Activated T-cell treated with anti-CD3 and anti-CD28 coated beads, Interleukin-2, amount 50 U/mL, for 72 hours (primary cell): ENCODE data around the gene TUBB8B. TPM values are rescaled to one million over a fixed set of nuclear protein-coding genes. Genes with fewer than 3 reads are reported as not detected.
"Not testable (repeated sequence)": the region's sequence is repeated elsewhere in the genome, so short reads cannot be mapped to it uniquely, and the experiment has no call there.

Experiments
- ATAC-seq, 2 donors: fragments of 150-1000 bp; cut with Tn5 transposase; replicated peaks in 1 of 2; 2 replicates each; pipeline ENCODE4 v1.10.0; 2021; ENCODE audit warnings: moderate library complexity in 2 of 2, mild to moderate bottlenecking in 1 of 2
- DNase-seq, 2 donors: peaks; one replicate each; pipeline ENCODE4 v3.0.0; 2021 to 2022; ENCODE audit warnings: mixed read lengths in 1 of 2
- H3K27ac Mint-ChIP-seq: one replicate; pipeline ENCODE4 v1.8.0; 2022; ENCODE audit warnings: mild to moderate bottlenecking, moderate library complexity, mixed read lengths
- H3K27me3 Mint-ChIP-seq: one replicate; pipeline ENCODE4 v1.8.0; 2022; ENCODE audit warnings: low read depth, mixed read lengths
- H3K36me3 Mint-ChIP-seq, 2 donors: one replicate each; pipeline ENCODE4 v1.8.0; 2022; ENCODE audit warnings: mixed read lengths in 2 of 2, mild to moderate bottlenecking in 1 of 2; ENCODE audit not compliant: insufficient read depth in 2 of 2
- H3K4me1 Mint-ChIP-seq: one replicate; pipeline ENCODE4 v1.8.0; 2022; ENCODE audit warnings: low read depth, mixed read lengths
- H3K4me3 Mint-ChIP-seq, 2 donors: one replicate each; pipeline ENCODE4 v1.8.0; 2022; ENCODE audit warnings: mild to moderate bottlenecking in 2 of 2, mixed read lengths in 2 of 2, moderate library complexity in 2 of 2
- H3K9me3 Mint-ChIP-seq, 2 donors: one replicate each; pipeline ENCODE4 v1.8.0; 2022; ENCODE audit warnings: mixed read lengths in 2 of 2
- total RNA-seq, 2 donors: library from RNA; stranded (reverse); gene quantifications; one replicate each; pipeline ENCODE4 v1.2.3, GENCODE V29; 2022

TUBB8B gene
- not detected for total RNA-seq

- DNase-seq, ATAC-seq, H3K9me3 Mint-ChIP-seq, H3K27ac Mint-ChIP-seq, H3K4me1 Mint-ChIP-seq, H3K27me3 Mint-ChIP-seq, H3K36me3 Mint-ChIP-seq, H3K4me3 Mint-ChIP-seq: not testable (repeated sequence)
These were observed at the start of gene TUBB8B for GRCh38 chr18:49176-49665. TUBB8B (minus strand) TSS chr18:49615; CDS start chr18:49557, 58 bp downstream.

- DNase-seq (peak; percentile 45 to 74), ATAC-seq (peak in 1 of 2 donors; percentile 72)
- H3K9me3 Mint-ChIP-seq, H3K4me1 Mint-ChIP-seq, H3K4me3 Mint-ChIP-seq, H3K36me3 Mint-ChIP-seq, H3K27ac Mint-ChIP-seq: not testable (repeated sequence)
- peaks cover 11% of the 10 kb centered on the region for H3K27me3 Mint-ChIP-seq
These were observed 48.0 kb upstream of the TUBB8B start for GRCh38 chr18:97252-97914.

DNA sequence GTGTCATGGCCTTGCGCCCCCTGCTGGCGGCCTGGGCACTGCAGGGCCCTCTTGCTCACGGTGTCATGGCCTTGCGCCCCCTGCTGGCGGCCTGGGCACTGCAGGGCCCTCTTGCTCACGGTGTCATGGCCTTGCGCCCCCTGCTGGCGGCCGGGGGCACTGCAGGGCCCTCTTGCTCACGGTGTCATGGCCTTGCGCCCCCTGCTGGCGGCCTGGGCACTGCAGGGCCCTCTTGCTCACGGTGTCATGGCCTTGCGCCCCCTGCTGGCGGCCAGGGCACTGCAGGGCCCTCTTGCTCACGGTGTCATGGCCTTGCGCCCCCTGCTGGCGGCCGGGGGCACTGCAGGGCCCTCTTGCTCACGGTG, 47.3 kb upstream of the TUBB8B start:
- peak in 1 of 2 donors; percentile 41 for DNase-seq
- not testable (repeated sequence) for H3K9me3 Mint-ChIP-seq, H3K4me3 Mint-ChIP-seq, H3K4me1 Mint-ChIP-seq, H3K27ac Mint-ChIP-seq, H3K36me3 Mint-ChIP-seq, ATAC-seq
- H3K27me3 Mint-ChIP-seq, result peaks cover 11% of the 10 kb centered on the region

DNA sequence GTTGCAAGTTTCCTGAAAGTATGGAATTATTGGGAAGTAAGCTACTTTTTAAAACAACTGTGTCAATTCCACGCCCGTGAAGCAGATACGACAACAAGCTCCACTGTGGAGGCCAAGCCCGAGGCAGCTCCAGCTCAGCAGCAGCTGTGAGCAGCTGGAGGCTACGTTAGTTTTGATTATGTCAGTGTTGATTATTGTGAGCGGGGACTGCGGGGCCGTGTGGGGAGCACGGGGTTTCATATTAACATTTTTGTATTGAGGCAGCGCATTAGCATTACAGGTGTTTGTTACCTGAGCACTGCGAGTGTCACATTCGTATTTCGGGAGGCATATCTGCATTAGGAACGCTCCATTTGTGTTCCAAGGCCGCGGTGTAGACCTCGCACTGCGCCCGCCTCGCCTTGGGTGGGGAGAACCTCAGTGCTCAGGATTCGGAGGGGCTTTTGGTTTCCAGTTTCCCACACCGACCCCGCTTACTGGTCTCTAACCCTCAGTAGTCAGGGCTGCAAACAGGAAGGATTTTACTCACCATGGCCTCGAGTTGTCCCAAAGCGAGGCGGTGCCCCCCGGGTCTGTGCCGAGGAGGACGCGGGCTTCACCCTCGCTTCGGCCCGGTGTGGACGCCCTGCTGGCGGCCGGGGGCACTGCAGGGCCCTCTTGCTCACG, 46.8 kb upstream of the TUBB8B start:
- H3K4me3 Mint-ChIP-seq, H3K36me3 Mint-ChIP-seq, DNase-seq, H3K27ac Mint-ChIP-seq, H3K4me1 Mint-ChIP-seq, H3K9me3 Mint-ChIP-seq: not testable (repeated sequence)
- peaks cover 11% of the 10 kb centered on the region for H3K27me3 Mint-ChIP-seq
- peak; percentile 42 to 55 for ATAC-seq

DNA sequence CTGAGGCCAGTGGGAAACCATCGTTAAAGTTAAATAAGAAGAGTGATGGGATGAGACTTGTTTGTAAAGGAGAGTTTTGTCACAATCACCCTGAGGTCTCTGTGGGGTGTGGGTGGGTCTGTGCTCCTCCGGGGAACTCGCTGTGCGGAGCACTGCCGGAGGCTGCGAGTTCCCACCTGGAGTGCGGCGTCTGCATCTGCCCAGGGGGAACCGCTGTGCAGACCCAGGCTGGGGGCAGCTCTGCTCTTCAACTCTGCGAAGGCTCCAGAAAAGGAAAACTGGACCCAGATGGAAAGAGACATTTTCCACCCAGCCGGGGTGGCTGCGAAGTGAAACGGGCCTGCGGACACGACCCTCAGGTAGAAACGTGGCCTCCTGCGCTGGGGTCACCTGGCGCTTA, 46.2 kb upstream of the TUBB8B start:
- H3K36me3 Mint-ChIP-seq, H3K27ac Mint-ChIP-seq, H3K27me3 Mint-ChIP-seq, H3K4me1 Mint-ChIP-seq, ATAC-seq, H3K9me3 Mint-ChIP-seq, H3K4me3 Mint-ChIP-seq, DNase-seq: not testable (repeated sequence)

DNA sequence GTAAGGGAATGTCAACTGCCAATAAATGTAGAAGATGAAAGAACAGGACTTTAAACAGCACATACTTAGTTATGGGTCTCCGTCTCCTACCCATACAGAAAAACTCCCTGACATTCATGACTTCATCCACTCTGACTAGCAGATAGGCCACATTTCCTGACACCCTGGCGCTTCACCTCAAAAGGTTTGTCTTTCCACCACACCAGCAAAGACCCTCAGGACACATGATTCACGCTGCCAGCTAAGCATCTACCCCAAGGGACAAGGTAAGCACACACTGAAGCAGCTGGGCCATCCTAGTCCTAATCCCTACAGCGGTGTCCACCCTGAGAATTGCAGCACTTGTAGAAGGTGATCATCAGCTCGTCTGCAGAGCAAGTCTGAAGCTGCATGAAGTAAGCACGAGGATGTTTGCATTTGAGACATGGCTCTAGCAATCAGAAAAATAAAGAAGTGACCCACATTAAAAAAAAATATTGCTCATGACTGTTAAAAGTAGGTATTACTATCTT, 44.5 kb upstream of the TUBB8B start:
- H3K27ac Mint-ChIP-seq, H3K36me3 Mint-ChIP-seq, H3K4me3 Mint-ChIP-seq, H3K4me1 Mint-ChIP-seq, H3K9me3 Mint-ChIP-seq, H3K27me3 Mint-ChIP-seq, ATAC-seq, DNase-seq: not testable (repeated sequence)

DNA sequence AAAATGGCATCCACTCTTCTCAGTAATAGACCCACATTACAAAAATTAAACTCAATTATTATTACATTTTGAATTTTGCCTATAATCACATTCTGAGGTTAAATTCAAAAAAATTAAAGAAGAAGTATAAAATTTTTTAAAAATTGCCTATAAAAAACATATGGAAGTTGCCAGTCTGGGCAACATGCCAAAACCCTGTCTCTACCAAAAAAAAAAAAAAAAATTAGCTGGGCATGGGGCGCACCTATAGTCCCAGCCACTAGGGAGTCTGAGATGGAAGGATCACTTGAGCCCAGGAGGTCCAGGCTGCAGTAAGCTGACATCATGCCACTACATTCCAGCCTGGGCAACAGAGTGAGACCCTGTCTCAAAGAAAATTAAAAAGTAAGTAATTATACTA, 42.1 kb upstream of the TUBB8B start:
- DNase-seq, ATAC-seq, H3K36me3 Mint-ChIP-seq, H3K9me3 Mint-ChIP-seq, H3K4me3 Mint-ChIP-seq, H3K27me3 Mint-ChIP-seq, H3K27ac Mint-ChIP-seq, H3K4me1 Mint-ChIP-seq: not testable (repeated sequence)

DNA sequence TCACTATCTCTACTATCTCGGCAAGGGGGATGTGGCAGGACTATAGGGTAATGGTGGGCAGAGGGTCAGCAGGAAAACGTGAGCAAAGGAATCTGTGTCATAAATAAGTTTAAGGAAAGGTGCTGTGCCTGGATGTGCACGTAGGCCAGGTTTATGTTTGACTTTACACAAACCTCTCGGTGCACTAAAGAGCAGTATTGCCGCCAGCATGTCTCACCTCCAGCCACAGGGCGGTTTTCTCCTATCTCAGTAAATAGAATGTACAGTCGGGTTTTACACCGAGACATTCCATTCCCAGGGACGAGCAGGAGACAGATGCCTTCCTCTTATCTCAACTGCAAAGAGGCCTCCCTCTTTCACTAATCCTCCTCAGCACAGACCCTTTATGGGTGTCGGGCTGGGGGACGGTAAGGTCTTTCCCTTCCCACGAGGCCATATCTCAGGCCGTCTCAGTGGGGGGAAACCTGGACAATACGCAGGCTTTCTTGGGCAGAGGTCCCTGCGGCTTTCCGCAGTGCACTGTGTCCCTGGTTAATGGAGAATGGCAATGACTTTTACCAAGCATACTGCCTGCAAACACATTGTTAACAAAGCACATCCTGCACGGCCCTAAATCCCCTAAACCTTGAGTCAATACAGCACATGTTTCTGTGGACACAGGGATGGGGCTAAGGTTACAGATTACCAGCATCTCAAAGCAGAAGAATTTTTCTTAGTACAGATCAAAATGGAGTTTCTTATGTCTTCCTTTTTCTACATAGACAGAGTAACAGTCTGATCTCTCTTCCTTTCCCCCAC, 41.2 kb upstream of the TUBB8B start:
- H3K4me1 Mint-ChIP-seq, H3K36me3 Mint-ChIP-seq, H3K27me3 Mint-ChIP-seq, H3K4me3 Mint-ChIP-seq, ATAC-seq, H3K9me3 Mint-ChIP-seq, H3K27ac Mint-ChIP-seq, DNase-seq: not testable (repeated sequence)

DNA sequence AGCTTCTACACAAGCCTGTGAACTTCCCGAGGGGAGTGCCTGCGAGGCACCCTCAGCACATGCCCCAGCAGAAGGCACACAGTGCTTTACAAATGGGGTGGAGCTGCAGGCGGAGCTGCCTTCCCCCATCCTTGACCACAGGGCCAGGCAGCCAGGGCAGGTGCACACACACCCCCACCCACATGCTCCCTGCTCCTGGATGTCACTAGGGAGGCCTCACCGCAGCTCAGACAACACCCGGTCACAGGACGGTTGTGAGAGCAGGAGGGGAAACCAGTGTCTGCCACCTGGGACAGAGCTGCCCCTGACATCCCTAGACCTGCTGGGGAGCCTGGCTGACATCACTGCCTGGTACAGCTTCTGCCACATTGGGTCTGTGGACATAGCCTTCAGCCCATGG, 39.7 kb upstream of the TUBB8B start:
- H3K4me3 Mint-ChIP-seq, H3K9me3 Mint-ChIP-seq, DNase-seq, H3K27me3 Mint-ChIP-seq, H3K4me1 Mint-ChIP-seq, H3K27ac Mint-ChIP-seq, H3K36me3 Mint-ChIP-seq, ATAC-seq: not testable (repeated sequence)

DNA sequence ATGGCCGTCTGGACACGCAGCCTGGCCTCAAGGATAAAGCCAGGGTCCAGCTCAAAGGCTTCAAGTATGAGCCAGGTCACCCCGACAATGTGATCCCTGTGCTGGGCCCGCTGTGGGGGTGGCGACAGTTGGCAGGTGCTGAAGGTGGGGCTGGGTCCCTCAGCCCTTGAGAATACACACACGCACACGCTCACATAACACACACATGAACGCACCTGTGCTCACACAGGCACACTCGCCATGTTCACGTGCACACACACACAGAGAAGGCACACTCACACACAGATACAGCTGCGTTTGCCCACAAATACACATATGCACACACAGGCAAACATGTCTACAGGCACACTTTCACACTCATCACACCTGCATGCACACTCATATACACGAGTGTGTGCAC, 35.4 kb upstream of the TUBB8B start:
- H3K36me3 Mint-ChIP-seq, H3K4me3 Mint-ChIP-seq, H3K27me3 Mint-ChIP-seq, DNase-seq, H3K27ac Mint-ChIP-seq, ATAC-seq, H3K4me1 Mint-ChIP-seq, H3K9me3 Mint-ChIP-seq: not testable (repeated sequence)

GRCh38 chr18:82626-83209, 33.3 kb upstream of the TUBB8B start:
- DNase-seq, ATAC-seq, H3K36me3 Mint-ChIP-seq, H3K9me3 Mint-ChIP-seq, H3K27me3 Mint-ChIP-seq, H3K4me3 Mint-ChIP-seq, H3K27ac Mint-ChIP-seq, H3K4me1 Mint-ChIP-seq: not testable (repeated sequence)

GRCh38 chr18:80881-81280, 31.5 kb upstream of the TUBB8B start:
- not testable (repeated sequence) for H3K4me1 Mint-ChIP-seq, H3K4me3 Mint-ChIP-seq, H3K9me3 Mint-ChIP-seq, H3K36me3 Mint-ChIP-seq, DNase-seq, H3K27me3 Mint-ChIP-seq, ATAC-seq, H3K27ac Mint-ChIP-seq

- H3K4me3 Mint-ChIP-seq, H3K36me3 Mint-ChIP-seq, DNase-seq, ATAC-seq, H3K27me3 Mint-ChIP-seq, H3K4me1 Mint-ChIP-seq, H3K9me3 Mint-ChIP-seq, H3K27ac Mint-ChIP-seq: not testable (repeated sequence)
These were observed 30.8 kb upstream of the TUBB8B start for GRCh38 chr18:80202-80601.
